HEK293 (cell line): Measurements from ENCODE around the gene SYNGR1.

Source experiments
- CTCF ChIA-PET: fragments of 350-600 bp; formaldehyde crosslinking; extraction: SDS; loops from one replicate; lab custom pipeline; 2021; ENCODE audit warnings: antibody characterized with exemption; lab: Yijun Ruan, JAX
- POLR2A ChIA-PET: fragments of 300-600 bp; formaldehyde crosslinking; extraction: SDS; loops from one replicate; lab custom pipeline; 2020; ENCODE audit warnings: antibody characterized with exemption, inconsistent platforms; lab: Yijun Ruan, JAX
- H3K27ac ChIP-seq: fragments of 200-500 bp; sonication (Bioruptor generic); 2 replicates; pipeline ENCODE4 v1.5.1; 2014; ENCODE audit warnings: low read depth, low read length, control low read depth, inconsistent platforms; ENCODE audit errors: extremely low read depth
- H3K36me3 ChIP-seq, 2 experiments: fragments of 200-500 bp in 1 of 2; sonication (Bioruptor generic) in 1 of 2; 1 replicate in 1 of 2; 2 replicates in 1 of 2; pipeline ENCODE4 v1.5.1; 2014 to 2017; ENCODE audit warnings: inconsistent platforms in 2 of 2, low read length in 2 of 2; ENCODE audit not compliant: control insufficient read depth in 2 of 2, insufficient read depth in 1 of 2
- H3K4me1 ChIP-seq: fragments of 200-500 bp; sonication (Bioruptor generic); 2 replicates; pipeline ENCODE4 v1.5.1; 2014; ENCODE audit warnings: mild to moderate bottlenecking, low read length, inconsistent platforms; ENCODE audit not compliant: control insufficient read depth, insufficient read depth
- H3K4me3 ChIP-seq: 2 replicates; pipeline ENCODE4 v1.5.1; 2011; ENCODE audit warnings: low read depth, mild to moderate bottlenecking, control low read depth, low read length, moderate library complexity
- H3K9me3 ChIP-seq: fragments of 200-500 bp; sonication (Bioruptor generic); 2 replicates; pipeline ENCODE4 v1.5.1; 2014; ENCODE audit warnings: low read depth, low read length, inconsistent platforms; ENCODE audit not compliant: control insufficient read depth, insufficient read depth
- CTCF ChIP-seq: fragments of 450-650 bp; formaldehyde crosslinking; IDR thresholded peaks from 2 replicates; pipeline ENCODE4 v1.5.1; 2016; ENCODE audit warnings: missing biosample characterization, missing genetic modification characterization
- EGR2 ChIP-seq: fragments of 450-650 bp; formaldehyde crosslinking; IDR thresholded peaks from 2 replicates; pipeline ENCODE4 v1.5.1; 2016; ENCODE audit warnings: low read depth, missing biosample characterization, missing genetic modification characterization
- PBX3 ChIP-seq: sonication (generic); formaldehyde crosslinking; IDR thresholded peaks from 2 replicates; pipeline ENCODE4 v1.8.1; 2022; ENCODE audit warnings: mild to moderate bottlenecking, moderate library complexity, missing genetic modification reagents
- PRDM6 ChIP-seq: fragments of 450-650 bp; formaldehyde crosslinking; IDR thresholded peaks from 2 replicates; pipeline ENCODE4 v1.5.1; 2017; ENCODE audit warnings: missing biosample characterization, missing genetic modification characterization
- SP2 ChIP-seq: fragments of 450-650 bp; formaldehyde crosslinking; IDR thresholded peaks from 2 replicates; pipeline ENCODE4 v1.5.1; 2016; ENCODE audit warnings: missing biosample characterization, missing genetic modification characterization
- SP3 ChIP-seq: fragments of 450-650 bp; formaldehyde crosslinking; IDR thresholded peaks from 2 replicates; pipeline ENCODE4 v1.5.1; 2016; ENCODE audit warnings: missing biosample characterization, missing genetic modification characterization
- ZBTB17 ChIP-seq: fragments of 450-650 bp; formaldehyde crosslinking; IDR thresholded peaks from 2 replicates; pipeline ENCODE4 v1.5.1; 2016; ENCODE audit warnings: missing biosample characterization, missing genetic modification characterization
- ZBTB26 ChIP-seq: fragments of 450-650 bp; formaldehyde crosslinking; optimal IDR thresholded peaks from 2 replicates; pipeline ENCODE3; 2016; ENCODE audit warnings: missing biosample characterization, mild to moderate bottlenecking, missing genetic modification characterization
- ZIC2 ChIP-seq: fragments of 450-650 bp; formaldehyde crosslinking; IDR thresholded peaks from 2 replicates; pipeline ENCODE4 v1.5.1; 2016; ENCODE audit warnings: missing biosample characterization, missing genetic modification characterization
- ZNF155 ChIP-seq: fragments of 450-650 bp; formaldehyde crosslinking; IDR thresholded peaks from 2 replicates; pipeline ENCODE4 v1.5.1; 2016; ENCODE audit warnings: missing biosample characterization, missing genetic modification characterization
- ZNF292 ChIP-seq: fragments of 450-650 bp; formaldehyde crosslinking; IDR thresholded peaks from 2 replicates; pipeline ENCODE4 v1.5.1; 2016; ENCODE audit warnings: low read depth, missing biosample characterization, missing genetic modification characterization, borderline replicate concordance
- ZNF391 ChIP-seq: fragments of 450-650 bp; formaldehyde crosslinking; IDR thresholded peaks from 2 replicates; pipeline ENCODE4 v1.5.1; 2016; ENCODE audit warnings: low read depth, missing biosample characterization, missing genetic modification characterization, borderline replicate concordance
- ZNF423 ChIP-seq: fragments of 450-650 bp; formaldehyde crosslinking; IDR thresholded peaks from 2 replicates; pipeline ENCODE4 v1.5.1; 2016; ENCODE audit warnings: missing biosample characterization, missing genetic modification characterization
- ZNF449 ChIP-seq: fragments of 450-650 bp; formaldehyde crosslinking; IDR thresholded peaks from 2 replicates; pipeline ENCODE4 v1.5.1; 2017; ENCODE audit warnings: missing biosample characterization, mild to moderate bottlenecking, missing genetic modification characterization, moderate library complexity
- ZNF514 ChIP-seq: fragments of 450-650 bp; formaldehyde crosslinking; IDR thresholded peaks from 2 replicates; pipeline ENCODE4 v1.5.1; 2016; ENCODE audit warnings: missing biosample characterization, missing genetic modification characterization
- ZNF548 ChIP-seq: fragments of 450-650 bp; formaldehyde crosslinking; IDR thresholded peaks from 2 replicates; pipeline ENCODE4 v1.5.1; 2016; ENCODE audit warnings: missing biosample characterization, missing genetic modification characterization
- ZNF701 ChIP-seq: fragments of 450-650 bp; formaldehyde crosslinking; IDR thresholded peaks from 2 replicates; pipeline ENCODE4 v1.5.1; 2016; ENCODE audit warnings: missing biosample characterization, missing genetic modification characterization
- ZSCAN23 ChIP-seq: fragments of 450-650 bp; formaldehyde crosslinking; IDR thresholded peaks from 2 replicates; pipeline ENCODE4 v1.5.1; 2016; ENCODE audit warnings: missing biosample characterization, missing genetic modification characterization
- ZXDB ChIP-seq: fragments of 450-650 bp; formaldehyde crosslinking; IDR thresholded peaks from 2 replicates; pipeline ENCODE4 v1.5.1; 2016; ENCODE audit warnings: missing biosample characterization, missing genetic modification characterization

The SYNGR1 gene

GRCh38 chr22:39383841-39384625 lies 34.2 kb downstream of the SYNGR1 start:
- H3K4me1 ChIP-seq, result no peaks in the 10 kb centered on the region
- POLR2A ChIA-PET, result no interaction called here

GRCh38 chr22:39384750-39385480 lies 35.1 kb downstream of the SYNGR1 start:
- Histone ChIP-seq H3K27ac (no peak overlapping the region), H3K4me3 (no peak overlapping the region), H3K9me3 (no peaks in the 10 kb centered on the region), H3K36me3 (no peaks in the 10 kb centered on the region; a peak in 1 of 3 replicates), H3K4me1 (no peaks in the 10 kb centered on the region)
- ChIA-PET CTCF (interaction anchor here (1.3 kb wide), 1 partner anchor 41 kb away, joined by 3 read pairs; no protein-coding TSS in a partner anchor), POLR2A (no interaction called here)
- TF ChIP-seq CTCF (tag by site-specific recombination) (peak; percentile 46; the same call in 1 of the 2 replicates), ZXDB (tag by site-specific recombination) (0 out of 2 replicates have a peak, but pooled peaks have one; percentile 21), ZNF155 (tag by site-specific recombination) (no peak), PRDM6 (tag by site-specific recombination) (no peak), ZBTB17 (tag by site-specific recombination) (0 out of 2 replicates have a peak, but pooled peaks have one; percentile 7), ZNF701 (tag by site-specific recombination) (peak; percentile 88), ZIC2 (tag by site-specific recombination) (peak; percentile 55)

More at GRCh38 chr22:39383841-39384625, 34.2 kb downstream of the SYNGR1 start:
- no peak overlapping the region for H3K4me3 ChIP-seq
- no peaks in the 10 kb centered on the region for H3K9me3 ChIP-seq
- CTCF ChIA-PET, result interaction anchor here (1.3 kb wide), 1 partner anchor 40 kb away, joined by 3 read pairs; no protein-coding TSS in a partner anchor
- no peaks in the 10 kb centered on the region; a peak in 1 of 3 replicates for H3K36me3 ChIP-seq
- TF ChIP-seq ZBTB17 (tag by site-specific recombination), result peak; percentile 33; the same call in 1 of the 2 replicates
- TF ChIP-seq ZNF449 (tag by site-specific recombination), result peak; percentile 60; the same call in 1 of the 2 replicates
- no peak for TF ChIP-seq ZNF423 (tag by site-specific recombination)
- H3K27ac ChIP-seq, result no peak overlapping the region

- ChIA-PET POLR2A (interaction anchor here (0.6 to 1.2 kb wide), 9 partner anchors 9 to 917 kb away, joined by 3 to 10 read pairs (median 5); partner anchors contain the start of genes MIEF1, RPL3 and TAB1), CTCF (no interaction called here)
- Histone ChIP-seq H3K9me3 (no peaks in the 10 kb centered on the region), H3K36me3 (no peaks in the 10 kb centered on the region), H3K4me3 (peak overlapping the region; percentile 61), H3K4me1 (no peaks in the 10 kb centered on the region), H3K27ac (no peak overlapping the region)
- no peak for TF ChIP-seq ZNF292 (tag by site-specific recombination)
- TF ChIP-seq ZNF548 (tag by site-specific recombination), result no peak
- no peak for TF ChIP-seq ZNF391 (tag by site-specific recombination)
- no peak for TF ChIP-seq ZNF514
- 0 out of 2 replicates have a peak, but pooled peaks have one; percentile 48 for TF ChIP-seq PBX3 (CRISPR knock-in tag)
- peak; percentile 73 for TF ChIP-seq SP3 (tag by site-specific recombination)
- peak; percentile 53 for TF ChIP-seq ZBTB26
- TF ChIP-seq SP2, result peak; percentile 80
- peak; percentile 70 for TF ChIP-seq EGR2 (tag by site-specific recombination)
- no peak for TF ChIP-seq ZSCAN23
Observed at GRCh38 chr22:39388261-39389011, 38.6 kb downstream of the SYNGR1 start.
